HEK293 (cell line): ENCODE data around the gene PIK3R5.

Experiments used
- CTCF ChIA-PET: fragments of 350-600 bp; formaldehyde crosslinking; extraction: SDS; loops from one replicate; lab custom pipeline; 2021; ENCODE audit warnings: antibody characterized with exemption; lab: Yijun Ruan, JAX
- POLR2A ChIA-PET: fragments of 300-600 bp; formaldehyde crosslinking; extraction: SDS; loops from one replicate; lab custom pipeline; 2020; ENCODE audit warnings: antibody characterized with exemption, inconsistent platforms; lab: Yijun Ruan, JAX
- H3K27ac ChIP-seq: fragments of 200-500 bp; sonication (Bioruptor generic); 2 replicates; pipeline ENCODE4 v1.5.1; 2014; ENCODE audit warnings: low read depth, low read length, control low read depth, inconsistent platforms; ENCODE audit errors: extremely low read depth
- H3K36me3 ChIP-seq, 2 experiments: fragments of 200-500 bp in 1 of 2; sonication (Bioruptor generic) in 1 of 2; 1 replicate in 1 of 2; 2 replicates in 1 of 2; pipeline ENCODE4 v1.5.1; 2014 to 2017; ENCODE audit warnings: inconsistent platforms in 2 of 2, low read length in 2 of 2; ENCODE audit not compliant: control insufficient read depth in 2 of 2, insufficient read depth in 1 of 2
- H3K4me1 ChIP-seq: fragments of 200-500 bp; sonication (Bioruptor generic); 2 replicates; pipeline ENCODE4 v1.5.1; 2014; ENCODE audit warnings: mild to moderate bottlenecking, low read length, inconsistent platforms; ENCODE audit not compliant: control insufficient read depth, insufficient read depth
- H3K4me3 ChIP-seq: 2 replicates; pipeline ENCODE4 v1.5.1; 2011; ENCODE audit warnings: low read depth, mild to moderate bottlenecking, control low read depth, low read length, moderate library complexity
- H3K9me3 ChIP-seq: fragments of 200-500 bp; sonication (Bioruptor generic); 2 replicates; pipeline ENCODE4 v1.5.1; 2014; ENCODE audit warnings: low read depth, low read length, inconsistent platforms; ENCODE audit not compliant: control insufficient read depth, insufficient read depth
- HIC1 ChIP-seq: fragments of 450-650 bp; formaldehyde crosslinking; IDR thresholded peaks from 2 replicates; pipeline ENCODE4 v1.5.1; 2016; ENCODE audit warnings: missing biosample characterization, missing genetic modification characterization
- HOXA7 ChIP-seq: sonication (generic); formaldehyde crosslinking; IDR thresholded peaks from 2 replicates; pipeline ENCODE4 v1.8.1; 2022; ENCODE audit warnings: missing genetic modification reagents, borderline replicate concordance
- SCRT2 ChIP-seq: fragments of 450-650 bp; formaldehyde crosslinking; IDR thresholded peaks from 2 replicates; pipeline ENCODE4 v1.5.1; 2016; ENCODE audit warnings: missing biosample characterization, missing genetic modification characterization
- ZBTB11 ChIP-seq: fragments of 450-650 bp; formaldehyde crosslinking; conservative IDR thresholded peaks from 2 replicates; pipeline ENCODE4 v1.5.1; 2016; ENCODE audit warnings: low read depth, missing biosample characterization, missing genetic modification characterization
- ZBTB20 ChIP-seq: fragments of 450-650 bp; formaldehyde crosslinking; IDR thresholded peaks from 2 replicates; pipeline ENCODE4 v1.5.1; 2016; ENCODE audit warnings: missing biosample characterization, missing genetic modification characterization
- ZBTB6 ChIP-seq: fragments of 450-650 bp; formaldehyde crosslinking; IDR thresholded peaks from 2 replicates; pipeline ENCODE4 v1.5.1; 2017; ENCODE audit warnings: missing biosample characterization, missing genetic modification characterization
- ZBTB8A ChIP-seq: fragments of 450-650 bp; formaldehyde crosslinking; IDR thresholded peaks from 2 replicates; pipeline ENCODE4 v1.5.1; 2016; ENCODE audit warnings: missing biosample characterization, missing genetic modification characterization
- ZNF148 ChIP-seq: fragments of 450-650 bp; formaldehyde crosslinking; IDR thresholded peaks from 2 replicates; pipeline ENCODE4 v1.5.0; 2017; ENCODE audit warnings: missing biosample characterization, missing genetic modification characterization, borderline replicate concordance
- ZNF248 ChIP-seq: fragments of 450-650 bp; formaldehyde crosslinking; IDR thresholded peaks from 2 replicates; pipeline ENCODE4 v1.5.1; 2017; ENCODE audit warnings: missing biosample characterization, missing genetic modification characterization
- ZNF335 ChIP-seq: fragments of 450-650 bp; formaldehyde crosslinking; conservative IDR thresholded peaks from 2 replicates; pipeline ENCODE4 v1.5.1; 2016; ENCODE audit warnings: missing biosample characterization, missing genetic modification characterization
- ZNF596 ChIP-seq: fragments of 450-650 bp; IDR thresholded peaks from 2 replicates; pipeline ENCODE4 v1.5.0; 2018; ENCODE audit warnings: missing biosample characterization, mild to moderate bottlenecking, missing genetic modification characterization, moderate library complexity
- ZSCAN23 ChIP-seq: fragments of 450-650 bp; formaldehyde crosslinking; IDR thresholded peaks from 2 replicates; pipeline ENCODE4 v1.5.1; 2016; ENCODE audit warnings: missing biosample characterization, missing genetic modification characterization

The PIK3R5 gene

DNA sequence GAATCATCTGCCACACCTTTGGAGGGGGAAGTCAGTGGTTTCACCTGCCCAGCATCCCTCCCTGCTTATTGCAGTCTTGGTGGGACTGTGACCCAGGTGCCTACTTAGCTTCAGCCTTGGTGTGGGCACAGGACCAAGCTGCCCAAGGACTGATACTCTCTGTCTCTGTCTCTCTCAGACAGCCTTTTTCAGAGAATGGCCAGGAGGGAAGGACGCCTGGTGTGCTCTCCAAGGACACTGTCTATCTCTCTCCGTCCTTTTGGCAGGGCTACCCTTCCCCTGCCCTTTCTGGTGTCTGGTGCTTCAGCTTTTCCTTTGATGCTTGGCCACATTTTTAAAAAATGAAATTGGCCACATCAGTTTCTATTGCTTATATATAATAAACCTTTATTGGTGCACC is 117.6 kb downstream of the PIK3R5 start:
- POLR2A ChIA-PET = no interaction called here
- Histone ChIP-seq H3K9me3 (no peaks in the 10 kb centered on the region), H3K27ac (no peak overlapping the region), H3K4me3 (no peak overlapping the region), H3K36me3 (no peaks in the 10 kb centered on the region), H3K4me1 (no peaks in the 10 kb centered on the region)
- CTCF ChIA-PET = interaction anchor here (0.5 to 0.8 kb wide), 2 partner anchors 150 to 792 kb away, joined by 3 read pairs; no protein-coding TSS in a partner anchor
- TF ChIP-seq ZNF148 (tag by site-specific recombination) (no peak), ZNF596 (tag by site-specific recombination) (no peak), HIC1 (tag by site-specific recombination) (no peak), ZBTB20 (tag by site-specific recombination) (no peak), ZBTB8A (no peak), ZBTB6 (tag by site-specific recombination) (no peak), ZSCAN23 (tag by site-specific recombination) (no peak), HOXA7 (CRISPR knock-in tag) (no peak), SCRT2 (tag by site-specific recombination) (no peak)

DNA sequence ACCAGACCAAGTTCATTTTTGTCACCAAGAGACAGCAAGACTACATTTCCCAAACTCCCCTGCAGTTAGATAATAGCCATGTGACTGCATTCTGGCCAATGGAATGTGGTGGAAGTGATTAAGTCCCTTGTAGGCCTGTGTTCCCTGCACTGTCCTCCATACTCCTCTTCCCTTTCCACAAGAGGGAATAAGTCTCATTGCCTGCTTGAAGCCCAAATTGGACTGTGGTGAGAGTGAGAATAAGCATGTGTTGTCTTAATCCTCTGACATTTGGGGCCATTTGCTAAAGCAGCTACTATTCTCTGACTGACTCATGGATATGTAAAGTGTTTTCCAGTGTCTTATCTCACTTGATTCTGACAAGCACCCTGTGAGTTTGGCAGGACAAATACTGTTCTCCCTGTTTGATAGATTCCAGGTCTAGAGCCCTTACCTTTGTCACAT is 118.7 kb downstream of the PIK3R5 start:
- H3K27ac ChIP-seq = no peak overlapping the region
- no peaks in the 10 kb centered on the region for H3K4me1 ChIP-seq
- H3K4me3 ChIP-seq = no peak overlapping the region
- no peaks in the 10 kb centered on the region for H3K36me3 ChIP-seq
- POLR2A ChIA-PET = no interaction called here
- TF ChIP-seq ZBTB11 (tag by site-specific recombination) (0 out of 2 replicates have a peak, but pooled peaks have one; percentile 19), ZNF335 (peak; percentile 85), ZNF248 (tag by site-specific recombination) (no peak)
- TF ChIP-seq, all 188 proteins: peak for 2
- no peaks in the 10 kb centered on the region for H3K9me3 ChIP-seq
- CTCF ChIA-PET = no interaction called here
